ENCODE measurements around the gene ITGA11. TPM values are rescaled to one million over a fixed set of nuclear protein-coding genes. Genes with fewer than 3 reads are reported as not detected.

ITGA11 gene
- total RNA-seq, 1 donor from 2014 or later, result 23.5 TPM

GRCh38 chr15:68328964-68329363 lies 103.0 kb downstream of the ITGA11 start:
- ATAC-seq (no peak), DNase-seq (no peak)
- intact Hi-C loops (cut with micrococcal nuclease), result no loop called here

DNA sequence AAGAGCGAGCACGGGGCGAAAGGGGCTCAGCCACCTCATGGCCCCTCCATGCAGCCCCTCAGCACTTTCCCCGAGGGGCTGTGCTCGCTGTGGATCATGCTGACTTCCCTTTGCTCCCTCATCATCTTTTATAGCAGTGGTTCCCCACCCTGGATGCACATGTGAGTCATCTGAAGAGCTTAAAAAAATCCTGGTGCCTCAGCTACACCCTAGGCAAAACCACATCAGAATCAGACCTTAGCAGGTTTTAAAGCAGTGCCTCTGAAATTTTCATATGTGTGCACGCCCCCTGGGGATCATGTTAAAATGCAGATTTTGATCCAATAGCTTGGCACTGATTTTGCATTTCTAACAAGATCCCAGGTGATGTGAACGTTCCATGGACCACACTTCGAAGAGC lies 103.5 kb downstream of the ITGA11 start:
- no peak for ATAC-seq
- intact Hi-C loops (cut with micrococcal nuclease), result no loop called here
- DNase-seq, result no peak

GRCh38 chr15:68326711-68327354 lies 105.1 kb downstream of the ITGA11 start:
- no peak for ATAC-seq
- no peak for DNase-seq
- intact Hi-C loops (cut with micrococcal nuclease), result no loop called here

- no peak for DNase-seq
- no peak for ATAC-seq
- intact Hi-C loops (cut with micrococcal nuclease), result no loop called here
Observed at GRCh38 chr15:68325726-68326125, 106.2 kb downstream of the ITGA11 start.

- intact Hi-C loops (cut with micrococcal nuclease), result no loop called here
- DNase-seq, result no peak
Observed at GRCh38 chr15:68322796-68323195, 109.2 kb downstream of the ITGA11 start.

DNA sequence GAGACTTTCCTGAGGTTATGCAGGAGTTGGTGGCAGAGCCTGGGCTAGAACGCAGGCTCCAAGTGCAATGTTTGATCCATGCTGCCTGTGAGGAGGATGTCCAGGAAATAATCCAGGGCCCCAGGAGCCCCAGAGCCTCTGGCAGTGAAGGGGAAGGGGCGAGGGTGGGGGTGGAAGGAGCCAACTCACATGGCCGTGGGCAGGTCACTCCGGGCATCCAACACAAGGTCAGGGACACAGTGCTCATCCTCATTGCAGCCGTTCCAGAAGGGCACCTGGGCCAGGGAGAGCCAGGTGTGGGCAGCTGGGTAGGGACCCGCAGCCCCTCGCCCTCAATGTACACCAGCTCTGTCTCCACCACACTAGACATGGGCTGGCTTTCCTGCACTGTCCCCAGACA lies 110.7 kb downstream of the ITGA11 start:
- no peak for DNase-seq

More at GRCh38 chr15:68322796-68323195, 109.2 kb downstream of the ITGA11 start:
- ATAC-seq, result no peak

GRCh38 chr15:68319997-68320396 lies 112.0 kb downstream of the ITGA11 start:
- no peak for DNase-seq
- no peak for ATAC-seq
- intact Hi-C loops (cut with micrococcal nuclease), result no loop called here

More for the DNA sequence above, 110.7 kb downstream of the ITGA11 start:
- intact Hi-C loops (cut with micrococcal nuclease), result no loop called here
- no peak for ATAC-seq

DNA sequence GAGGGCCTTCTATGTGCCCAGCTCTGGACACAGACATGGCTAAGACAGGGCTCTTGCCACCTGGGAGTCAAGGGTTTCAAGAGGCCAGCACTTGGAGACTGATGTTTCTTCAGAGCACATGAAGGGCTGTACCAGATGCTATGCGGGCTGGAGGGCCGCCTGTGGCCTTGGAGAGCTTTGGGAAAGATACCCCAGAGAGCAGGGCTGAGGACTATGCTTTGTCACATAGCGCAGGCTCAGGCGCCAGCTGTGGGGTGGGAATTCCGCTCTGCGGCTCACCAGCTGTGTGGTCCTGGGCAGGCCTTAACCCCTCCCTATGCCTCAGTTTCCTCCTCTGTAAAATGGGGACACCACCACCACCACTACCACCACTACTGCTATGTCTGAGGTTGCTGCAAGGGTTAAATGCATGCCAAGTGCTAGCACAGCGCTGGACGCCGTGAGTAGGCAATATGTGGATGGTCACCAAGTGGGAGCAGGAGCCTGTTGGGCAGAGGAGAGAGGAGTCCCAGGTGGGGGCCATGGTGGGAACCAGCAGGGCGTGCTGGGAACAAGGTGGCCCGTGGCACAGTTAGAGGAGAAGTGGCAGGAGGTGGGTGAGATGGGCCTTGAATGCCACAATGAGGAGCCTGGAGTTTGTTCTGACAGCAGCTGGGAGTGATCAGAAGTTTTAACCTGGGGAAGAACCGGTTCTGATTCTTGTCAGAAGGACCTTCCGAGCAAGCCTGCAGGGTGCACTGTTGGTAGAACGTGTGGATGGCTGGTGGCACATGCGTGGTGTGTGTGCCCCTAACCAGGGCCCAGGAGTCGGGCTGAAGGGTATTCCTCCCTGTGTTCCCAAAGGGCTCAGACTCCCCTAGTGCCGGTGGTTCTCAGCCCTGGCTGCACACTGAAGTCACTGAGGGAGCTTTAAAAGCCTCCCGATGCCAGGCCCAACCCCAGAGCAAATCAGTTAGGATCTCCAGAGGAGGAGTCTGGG lies 112.7 kb downstream of the ITGA11 start:
- ATAC-seq (no peak), DNase-seq (no peak)
- intact Hi-C loops (cut with micrococcal nuclease), result no loop called here

GRCh38 chr15:68318008-68318835 lies 113.7 kb downstream of the ITGA11 start:
- DNase-seq (no peak), ATAC-seq (no peak)
- intact Hi-C loops (cut with micrococcal nuclease), result no loop called here

DNA sequence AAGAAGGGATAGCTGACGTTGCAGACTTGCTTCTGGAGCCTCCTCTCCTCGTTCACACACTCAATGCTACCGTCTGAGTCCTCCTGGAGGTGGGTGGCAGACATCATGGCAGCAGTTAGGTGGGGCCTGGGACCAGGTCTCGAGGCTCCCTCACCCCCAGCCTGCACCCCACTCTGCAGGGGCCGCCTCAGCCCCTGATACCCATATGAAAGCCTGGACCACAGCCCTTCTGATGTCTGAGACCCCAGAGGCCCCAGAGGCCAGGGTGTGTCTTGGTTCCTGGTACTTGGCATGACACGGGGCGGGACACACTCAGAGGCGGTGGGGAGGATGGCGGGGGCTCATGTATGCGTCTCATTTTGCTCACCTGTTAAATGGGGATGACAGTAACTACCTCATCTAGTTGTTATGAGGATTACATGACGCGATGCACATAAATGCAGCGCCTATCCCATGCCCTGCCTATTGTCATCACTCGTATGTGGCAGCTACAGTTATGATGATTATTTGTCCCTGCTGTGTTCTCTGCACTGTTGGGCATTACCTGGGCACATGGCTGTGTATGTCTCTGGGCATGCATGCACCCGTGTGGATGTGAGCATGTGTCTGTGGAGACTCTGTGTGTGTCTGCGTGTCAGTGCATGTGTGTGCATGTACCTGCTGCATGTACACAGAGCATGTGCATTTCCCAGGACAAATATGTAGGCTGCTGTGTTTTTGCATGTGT lies 114.5 kb downstream of the ITGA11 start:
- no peak for DNase-seq
- no peak for ATAC-seq
- intact Hi-C loops (cut with micrococcal nuclease), result no loop called here

- DNase-seq (no peak), ATAC-seq (no peak)
- intact Hi-C loops (cut with micrococcal nuclease), result no loop called here
Observed at GRCh38 chr15:68316061-68316804, 115.7 kb downstream of the ITGA11 start.

DNA sequence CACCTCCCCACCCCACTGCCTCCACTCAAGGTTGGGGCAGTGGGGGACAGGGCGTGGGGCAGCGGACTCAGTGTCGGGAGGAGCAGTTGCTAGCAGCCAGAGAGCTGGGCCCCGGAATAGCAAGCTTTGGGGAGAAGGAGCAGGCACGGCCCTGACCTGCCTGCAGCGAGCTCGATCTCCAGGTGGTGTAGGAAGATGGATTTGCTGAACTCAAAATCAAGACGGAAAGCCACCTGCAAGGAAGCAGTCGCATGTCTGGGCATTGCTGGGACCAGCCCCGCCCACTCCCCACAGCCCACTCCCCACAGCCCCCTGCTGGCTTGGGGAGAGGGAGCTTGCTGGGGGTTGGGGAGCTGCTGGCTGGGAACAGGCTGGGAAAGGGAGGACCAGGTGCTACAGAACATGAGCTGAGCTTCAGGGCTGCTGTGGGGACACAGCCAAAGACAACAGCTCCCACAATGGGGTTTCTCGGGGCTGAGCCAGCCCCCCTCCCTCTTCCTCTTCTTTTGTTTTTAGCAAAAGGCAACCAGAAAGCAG lies 116.4 kb downstream of the ITGA11 start:
- DNase-seq, result no peak
- no peak for ATAC-seq
- intact Hi-C loops (cut with micrococcal nuclease), result no loop called here

DNA sequence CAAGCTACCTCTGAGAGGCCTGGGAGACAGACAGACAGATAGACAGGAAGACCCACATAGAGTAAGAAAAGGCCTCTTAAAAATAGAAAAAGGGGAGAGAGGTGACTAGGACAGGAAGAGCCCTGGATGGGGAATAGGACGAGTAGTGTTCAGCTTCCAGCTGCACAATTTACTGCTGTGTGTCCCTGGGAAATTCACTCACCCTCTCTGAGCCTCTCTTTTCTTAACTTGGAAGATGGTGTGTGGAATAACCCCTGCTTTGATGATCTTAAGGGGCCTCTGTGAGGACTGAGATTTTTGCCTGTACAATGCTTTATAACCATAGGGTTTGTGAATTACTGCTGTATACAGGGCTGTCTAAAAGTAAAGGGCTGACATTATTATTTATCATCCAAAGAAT lies 116.9 kb downstream of the ITGA11 start:
- intact Hi-C loops (cut with micrococcal nuclease), result no loop called here
- DNase-seq, result no peak

DNA sequence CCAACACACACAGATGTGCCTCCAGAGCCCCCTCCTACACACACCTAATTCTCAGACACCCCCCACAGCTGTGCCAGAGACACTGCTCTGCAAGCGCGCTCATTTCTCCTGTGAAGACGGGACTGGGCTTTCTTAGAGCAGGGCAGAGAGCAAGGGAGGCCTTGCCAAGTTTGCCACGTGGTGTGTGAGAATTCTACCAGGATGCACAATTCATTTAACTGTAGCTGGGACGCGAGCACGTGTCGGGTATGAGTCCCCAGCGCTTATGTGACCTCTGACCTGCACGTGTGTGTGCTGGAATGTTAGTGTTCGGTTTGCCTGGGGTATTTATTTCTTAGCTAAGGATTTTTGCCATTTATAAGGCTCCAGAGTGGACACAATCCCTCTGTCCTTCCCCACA lies 117.4 kb downstream of the ITGA11 start:
- intact Hi-C loops (cut with micrococcal nuclease), result no loop called here
- DNase-seq (no peak), ATAC-seq (no peak)

More for the DNA sequence above, 116.9 kb downstream of the ITGA11 start:
- no peak for ATAC-seq

DNA sequence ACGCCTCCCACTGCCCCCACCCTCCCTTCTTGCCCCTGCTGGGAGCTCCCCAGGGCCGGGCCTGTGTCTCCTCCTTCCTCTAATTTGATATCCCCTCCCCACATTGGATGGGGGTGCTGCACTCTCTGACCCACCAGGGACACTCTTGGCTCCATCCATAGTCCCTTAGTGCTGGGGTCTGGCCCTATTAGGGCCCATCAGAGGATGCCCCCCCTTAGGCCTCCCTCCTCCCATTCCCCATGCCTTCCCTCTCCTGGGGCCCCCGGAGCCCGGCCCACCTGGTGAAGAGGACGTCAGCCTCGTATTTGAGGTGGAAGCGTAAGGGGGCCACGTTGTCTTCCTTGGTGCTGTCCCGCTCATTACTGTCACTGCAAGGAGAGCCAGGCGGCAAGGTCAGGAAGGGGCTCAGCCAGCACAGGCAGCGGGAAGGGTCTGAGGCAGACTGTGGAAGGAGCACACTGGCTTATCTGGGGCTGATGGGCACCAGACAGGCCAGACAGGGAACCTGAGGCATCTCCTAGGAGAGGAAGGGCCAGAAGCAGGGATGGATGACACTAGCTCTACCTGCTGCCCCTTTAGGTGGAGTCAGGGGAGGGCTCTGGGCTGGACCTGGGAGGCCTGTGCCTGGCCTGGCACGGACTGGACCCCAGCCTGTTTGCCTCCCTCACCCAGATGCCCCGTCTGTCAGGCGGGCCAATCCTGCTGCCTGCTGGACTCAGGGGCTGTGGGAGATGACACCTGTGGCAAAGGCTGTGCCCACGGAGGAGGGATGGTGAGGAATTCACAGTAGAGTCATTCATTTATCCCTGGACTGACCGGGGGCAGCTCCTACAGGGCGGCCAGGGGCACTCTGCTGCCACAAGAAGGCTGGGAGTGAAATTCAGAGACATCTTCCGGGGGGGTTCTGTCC lies 118.2 kb downstream of the ITGA11 start:
- intact Hi-C loops (cut with micrococcal nuclease), result no loop called here
- DNase-seq, result no peak
- ATAC-seq, result no peak

GRCh38 chr15:68312701-68313204 lies 119.2 kb downstream of the ITGA11 start:
- DNase-seq (no peak), ATAC-seq (no peak)
- intact Hi-C loops (cut with micrococcal nuclease), result no loop called here

Measured in left ventricle myocardium superior (tissue), 1 donor.